RWPE2 (cell line): ENCODE results near the gene TAOK1.

ENCODE experiments used
- ATAC-seq: fragments of 200-7000 bp; cut with Tn5 transposase; 3 replicates; pipeline ENCODE4 v1.9.1; 2021; ENCODE audit warnings: low read depth
- DNase-seq: peaks from one replicate; pipeline ENCODE4 v3.0.0-alpha.2; 2020; ENCODE audit warnings: low spot score
- H3K27ac ChIP-seq: fragments of 450-650 bp; 2 replicates; pipeline ENCODE4 v1.5.1; 2017; ENCODE audit warnings: mild to moderate bottlenecking; ENCODE audit not compliant: poor library complexity, severe bottlenecking
- H3K27me3 ChIP-seq: fragments of 250-450 bp; sonication (Bioruptor Pico); 2 replicates; pipeline ENCODE4 v1.5.1; 2021; ENCODE audit warnings: mild to moderate bottlenecking, moderate library complexity; ENCODE audit not compliant: insufficient read depth, poor library complexity, severe bottlenecking
- H3K36me3 ChIP-seq: fragments of 250-450 bp; sonication (Bioruptor Pico); 2 replicates; pipeline ENCODE4 v1.5.1; 2020; ENCODE audit warnings: low read depth, mild to moderate bottlenecking, moderate library complexity
- H3K4me1 ChIP-seq: fragments of 250-450 bp; sonication (Bioruptor Pico); 2 replicates; pipeline ENCODE4 v1.5.1; 2021; ENCODE audit warnings: mild to moderate bottlenecking, moderate library complexity; ENCODE audit not compliant: insufficient read depth, poor library complexity, severe bottlenecking
- H3K4me3 ChIP-seq: fragments of 250-450 bp; sonication (Bioruptor Pico); 2 replicates; pipeline ENCODE4 v1.5.1; 2021; ENCODE audit warnings: mild to moderate bottlenecking, moderate library complexity; ENCODE audit not compliant: severe bottlenecking
- H3K9me3 ChIP-seq: fragments of 250-450 bp; sonication (Bioruptor Pico); 2 replicates; pipeline ENCODE4 v1.5.1; 2021; ENCODE audit warnings: mild to moderate bottlenecking, moderate library complexity; ENCODE audit not compliant: severe bottlenecking
- CTCF ChIP-seq: fragments of 450-650 bp; IDR thresholded peaks from one replicate; pipeline ENCODE4 v1.5.1; 2017; ENCODE audit warnings: mild to moderate bottlenecking, moderate library complexity; ENCODE audit not compliant: poor library complexity, severe bottlenecking

TAOK1 gene

GRCh38 chr17:29352146-29352545 is 38.0 kb upstream of the TAOK1 start:
- ATAC-seq (no peak), DNase-seq (no peak)
- no peaks in the 10 kb centered on the region for H3K27me3 ChIP-seq
- no peak overlapping the region for H3K4me3 ChIP-seq
- no peaks in the 10 kb centered on the region for H3K9me3 ChIP-seq
- no peaks in the 10 kb centered on the region for H3K36me3 ChIP-seq
- TF ChIP-seq CTCF, result no peak
- no peaks in the 10 kb centered on the region for H3K4me1 ChIP-seq
- H3K27ac ChIP-seq, result no peak overlapping the region

GRCh38 chr17:29357232-29357631 is 32.9 kb upstream of the TAOK1 start:
- H3K27me3 ChIP-seq, result no peaks in the 10 kb centered on the region
- DNase-seq (no peak), ATAC-seq (no peak)
- no peak overlapping the region for H3K4me3 ChIP-seq
- no peaks in the 10 kb centered on the region for H3K9me3 ChIP-seq
- H3K4me1 ChIP-seq, result no peaks in the 10 kb centered on the region
- H3K27ac ChIP-seq, result no peak overlapping the region
- H3K36me3 ChIP-seq, result no peaks in the 10 kb centered on the region
- TF ChIP-seq CTCF, result no peak

GRCh38 chr17:29357821-29358232 is 32.3 kb upstream of the TAOK1 start:
- Histone ChIP-seq H3K27ac (no peak overlapping the region), H3K27me3 (no peaks in the 10 kb centered on the region), H3K4me1 (no peaks in the 10 kb centered on the region), H3K4me3 (no peak overlapping the region), H3K36me3 (no peaks in the 10 kb centered on the region), H3K9me3 (no peaks in the 10 kb centered on the region)
- DNase-seq (no peak), ATAC-seq (no peak)
- TF ChIP-seq CTCF, result no peak

- Histone ChIP-seq H3K4me3 (no peak overlapping the region), H3K9me3 (no peaks in the 10 kb centered on the region)
- DNase-seq, result no peak
Observed at GRCh38 chr17:29358416-29358815, 31.7 kb upstream of the TAOK1 start.

GRCh38 chr17:29359777-29360176 is 30.4 kb upstream of the TAOK1 start:
- ATAC-seq (no peak), DNase-seq (no peak)
- H3K4me1 ChIP-seq, result no peaks in the 10 kb centered on the region
- no peak overlapping the region for H3K4me3 ChIP-seq
- H3K9me3 ChIP-seq, result no peaks in the 10 kb centered on the region
- H3K27me3 ChIP-seq, result no peaks in the 10 kb centered on the region
- H3K27ac ChIP-seq, result no peak overlapping the region
- no peak for TF ChIP-seq CTCF
- H3K36me3 ChIP-seq, result no peaks in the 10 kb centered on the region

More at GRCh38 chr17:29358416-29358815, 31.7 kb upstream of the TAOK1 start:
- no peak for TF ChIP-seq CTCF
- no peak for ATAC-seq
- Histone ChIP-seq H3K36me3 (no peaks in the 10 kb centered on the region), H3K27ac (no peak overlapping the region), H3K27me3 (no peaks in the 10 kb centered on the region), H3K4me1 (no peaks in the 10 kb centered on the region)
